Measurements from ENCODE around the gene ICE1.

ICE1 gene

DNA sequence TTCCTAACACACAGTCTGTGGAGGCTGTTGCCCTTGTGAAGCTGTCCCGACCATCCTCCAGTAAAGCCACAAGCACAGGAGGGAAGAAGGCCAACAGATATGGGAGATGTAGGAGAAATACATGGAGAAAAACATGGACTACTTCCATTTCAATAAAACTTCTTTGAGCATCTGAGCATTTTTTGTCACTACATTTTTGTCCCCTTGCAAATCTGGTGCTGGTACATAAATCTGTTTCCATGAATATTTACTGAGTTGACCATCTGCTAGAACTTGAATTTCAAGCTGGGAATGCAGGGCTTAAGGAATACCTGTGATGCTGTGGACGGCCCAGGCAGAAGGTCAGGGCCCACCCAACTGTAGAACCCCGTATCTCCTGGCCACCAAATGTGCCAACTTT is 43.9 kb upstream of the ICE1 start:
- H3K4me3 ChIP-seq (ENCODE audit: low read depth, low read length): no peak overlapping the region
- no peak for TF ChIP-seq CTCF (IDR thresholded peaks at IDR 0.05; ENCODE audit: borderline replicate concordance, insufficient read depth, low read depth, low read length)

GRCh38 chr5:5380298-5380697 is 42.2 kb upstream of the ICE1 start:
- H3K4me3 ChIP-seq (ENCODE audit: low read depth, low read length): no peak overlapping the region
- TF ChIP-seq CTCF (IDR thresholded peaks at IDR 0.05; ENCODE audit: borderline replicate concordance, insufficient read depth, low read depth, low read length): no peak

- TF ChIP-seq CTCF (IDR thresholded peaks at IDR 0.05; ENCODE audit: borderline replicate concordance, insufficient read depth, low read depth, low read length): no peak
Observed at GRCh38 chr5:5381310-5381913, 41.1 kb upstream of the ICE1 start.

DNA sequence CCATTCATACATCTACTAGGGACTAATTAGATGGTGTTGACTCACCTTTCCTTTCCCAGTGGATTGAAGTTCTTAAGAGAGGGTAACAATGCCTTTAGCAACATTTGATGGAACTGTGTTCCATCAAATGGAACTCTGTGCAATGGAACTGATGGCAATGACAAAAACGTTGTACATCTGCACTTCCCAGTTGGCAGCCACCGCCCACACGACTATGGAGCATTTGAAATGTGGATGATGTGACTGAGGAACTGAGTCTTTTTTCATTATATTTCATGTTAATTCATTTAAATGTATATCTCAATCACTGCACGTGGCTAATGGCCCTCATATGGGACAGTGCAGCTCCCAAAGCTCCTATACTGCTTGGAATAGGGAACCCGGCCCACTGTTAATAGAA is 39.0 kb upstream of the ICE1 start:
- no peak for TF ChIP-seq CTCF (IDR thresholded peaks at IDR 0.05; ENCODE audit: borderline replicate concordance, insufficient read depth, low read depth, low read length)
- H3K4me3 ChIP-seq (ENCODE audit: low read depth, low read length): no peak overlapping the region

More at GRCh38 chr5:5381310-5381913, 41.1 kb upstream of the ICE1 start:
- H3K4me3 ChIP-seq (ENCODE audit: low read depth, low read length): no peak overlapping the region

GRCh38 chr5:5384660-5385330 is 37.7 kb upstream of the ICE1 start:
- no peak overlapping the region for H3K4me3 ChIP-seq (ENCODE audit: low read depth, low read length)
- TF ChIP-seq CTCF (IDR thresholded peaks at IDR 0.05; ENCODE audit: borderline replicate concordance, insufficient read depth, low read depth, low read length): no peak

DNA sequence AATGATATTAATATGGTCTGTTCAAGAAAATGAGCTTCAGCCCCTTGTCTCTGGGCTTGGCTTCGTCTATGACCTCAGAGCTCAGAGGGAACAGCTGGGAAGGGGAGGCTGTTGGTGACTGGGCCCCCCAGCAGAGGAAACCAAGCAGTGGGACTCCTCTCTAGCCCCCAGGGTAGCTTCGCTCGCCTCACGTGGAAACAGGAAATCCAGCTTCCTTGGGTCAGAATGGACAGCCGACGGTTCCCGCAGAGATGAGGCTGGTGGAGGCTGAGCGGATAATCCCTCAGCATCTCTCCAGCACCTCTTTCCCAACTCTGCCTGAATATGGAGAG is 37.2 kb upstream of the ICE1 start:
- TF ChIP-seq CTCF (IDR thresholded peaks at IDR 0.05; ENCODE audit: borderline replicate concordance, insufficient read depth, low read depth, low read length): no peak
- no peak overlapping the region for H3K4me3 ChIP-seq (ENCODE audit: low read depth, low read length)

DNA sequence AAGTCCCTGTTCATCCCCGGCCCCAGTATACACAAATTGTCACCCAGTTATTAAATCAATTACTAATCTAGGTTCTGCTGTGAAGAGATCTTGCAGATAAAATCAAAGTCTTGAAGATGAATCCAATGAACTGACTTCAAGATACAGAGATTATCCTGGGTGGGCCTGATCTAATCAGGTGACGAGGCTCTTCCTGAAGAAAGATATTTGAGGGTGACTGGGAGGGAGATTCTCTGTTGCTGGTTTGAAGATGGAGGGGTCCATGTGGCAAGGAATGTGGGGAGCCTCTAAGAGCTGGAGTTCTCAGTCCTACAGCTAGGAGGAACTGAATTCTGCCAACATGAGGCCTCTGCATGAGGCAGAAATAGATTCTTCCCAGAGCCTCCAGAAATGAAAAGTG is 36.1 kb upstream of the ICE1 start:
- H3K4me3 ChIP-seq (ENCODE audit: low read depth, low read length): no peak overlapping the region
- no peak for TF ChIP-seq CTCF (IDR thresholded peaks at IDR 0.05; ENCODE audit: borderline replicate concordance, insufficient read depth, low read depth, low read length)

All from GM12875 (cell line).